ENCODE measurements around the gene COX19.
A peak's percentile ranks its signal among the peaks of the same experiment; 100 is the strongest.
"Not testable (repeated sequence)": the region's sequence is repeated elsewhere in the genome, so short reads cannot be mapped to it uniquely, and the experiment has no call there.

Gene COX19

GRCh38 chr7:960269-960871 is 15.0 kb downstream of the COX19 start:
- no peak for DNase-seq (ENCODE audit: low read depth)

GRCh38 chr7:959740-960139 is 15.6 kb downstream of the COX19 start:
- not testable (repeated sequence) for DNase-seq (ENCODE audit: low read depth)

- no peak for DNase-seq (ENCODE audit: low read depth)
These were observed 16.1 kb downstream of the COX19 start for GRCh38 chr7:959271-959670.

- DNase-seq (ENCODE audit: low read depth), result no peak
These were observed 16.8 kb downstream of the COX19 start for GRCh38 chr7:958221-959200.

GRCh38 chr7:957418-958220 is 17.7 kb downstream of the COX19 start:
- DNase-seq (ENCODE audit: low read depth), result no peak

- no peak for DNase-seq (ENCODE audit: low read depth)
These were observed 19.3 kb downstream of the COX19 start for GRCh38 chr7:956031-956430.

GRCh38 chr7:954330-955238 is 20.8 kb downstream of the COX19 start, which contains the start of gene ADAP1:
Gene ADAP1, minus strand, starts transcription at chr7:954680. Its CDS starts 203 bp downstream, at chr7:954477.
- DNase-seq (ENCODE audit: low read depth), result peak; percentile 36

- no peak for DNase-seq (ENCODE audit: low read depth)
These were observed 21.6 kb downstream of the COX19 start for GRCh38 chr7:953547-954327.

- no peak for DNase-seq (ENCODE audit: low read depth)
These were observed 22.6 kb downstream of the COX19 start for GRCh38 chr7:952548-953441.

- no peak for DNase-seq (ENCODE audit: low read depth)
These were observed 23.3 kb downstream of the COX19 start for GRCh38 chr7:951881-952547.

GRCh38 chr7:949021-949934 is 26.1 kb downstream of the COX19 start:
- DNase-seq (ENCODE audit: low read depth), result no peak

- DNase-seq (ENCODE audit: low read depth), result no peak
These were observed 27.7 kb downstream of the COX19 start for GRCh38 chr7:947391-948210.

- no peak for DNase-seq (ENCODE audit: low read depth)
These were observed 28.9 kb downstream of the COX19 start for GRCh38 chr7:946256-946996.

- DNase-seq (ENCODE audit: low read depth), result no peak
These were observed 29.6 kb downstream of the COX19 start for GRCh38 chr7:945556-946255.

GRCh38 chr7:945147-945555 is 30.2 kb downstream of the COX19 start:
- no peak for DNase-seq (ENCODE audit: low read depth)

GRCh38 chr7:944744-945143 is 30.6 kb downstream of the COX19 start:
- no peak for DNase-seq (ENCODE audit: low read depth)
